Daoy (cell line): ENCODE data around the gene MGMT. TPM values are rescaled to one million over a fixed set of nuclear protein-coding genes. Genes with fewer than 3 reads are reported as not detected.

Experiments used
- DNase-seq: peaks from one replicate; pipeline ENCODE4 v3.0.0-alpha.2; 2015; ENCODE audit warnings: low read depth
- total RNA-seq: library from RNA; depleted of rRNA; stranded (reverse); fragments of >200 nt; shearing (Covaris generic); gene quantifications from 2 replicates; pipeline ENCODE4 v1.2.3, GENCODE V29; 2014

The MGMT gene
- total RNA-seq, 1 experiment from 2014 or later = 14.9 TPM

- DNase-seq = no peak
These were observed 122.5 kb downstream of the MGMT start for GRCh38 chr10:129589546-129589945.

GRCh38 chr10:129593953-129594352 lies 126.9 kb downstream of the MGMT start:
- peak; percentile 49 for DNase-seq

- DNase-seq = no peak
These were observed 127.8 kb downstream of the MGMT start for GRCh38 chr10:129594811-129595210.

- no peak for DNase-seq
These were observed 131.4 kb downstream of the MGMT start for GRCh38 chr10:129598413-129598812.

- DNase-seq = no peak
These were observed 132.1 kb downstream of the MGMT start for GRCh38 chr10:129599160-129599559.

- DNase-seq = no peak
These were observed 134.7 kb downstream of the MGMT start for GRCh38 chr10:129601737-129602136.

- DNase-seq = no peak
These were observed 136.0 kb downstream of the MGMT start for GRCh38 chr10:129602938-129603535.

GRCh38 chr10:129604333-129605032 lies 137.4 kb downstream of the MGMT start:
- no peak for DNase-seq

- no peak for DNase-seq
These were observed 138.4 kb downstream of the MGMT start for GRCh38 chr10:129605266-129605985.

- DNase-seq = no peak
These were observed 139.0 kb downstream of the MGMT start for GRCh38 chr10:129605986-129606518.

- DNase-seq = no peak
These were observed 140.6 kb downstream of the MGMT start for GRCh38 chr10:129607607-129608109.

- no peak for DNase-seq
These were observed 141.6 kb downstream of the MGMT start for GRCh38 chr10:129608653-129609052.

GRCh38 chr10:129609551-129609950 lies 142.5 kb downstream of the MGMT start:
- no peak for DNase-seq

GRCh38 chr10:129612481-129613109 lies 145.6 kb downstream of the MGMT start:
- DNase-seq = no peak

GRCh38 chr10:129613377-129613980 lies 146.4 kb downstream of the MGMT start:
- no peak for DNase-seq

GRCh38 chr10:129614341-129614740 lies 147.3 kb downstream of the MGMT start:
- no peak for DNase-seq

- DNase-seq = no peak
These were observed 148.3 kb downstream of the MGMT start for GRCh38 chr10:129615381-129615780.

GRCh38 chr10:129615921-129616525 lies 149.0 kb downstream of the MGMT start:
- DNase-seq = no peak

GRCh38 chr10:129617768-129618167 lies 150.7 kb downstream of the MGMT start:
- DNase-seq = no peak

- no peak for DNase-seq
These were observed 154.0 kb downstream of the MGMT start for GRCh38 chr10:129621062-129621461.

GRCh38 chr10:129621693-129622092 lies 154.7 kb downstream of the MGMT start:
- no peak for DNase-seq
